Lower lobe of right lung (tissue), 2 donors: ENCODE measurements around the gene CA9. TPM values are rescaled to one million over a fixed set of nuclear protein-coding genes. Genes with fewer than 3 reads are reported as not detected.

Experiments
- ATAC-seq, 2 donors: fragments of 200-7000 bp; cut with Tn5 transposase; one replicate each; pipeline ENCODE4 v1.9.1; 2020 to 2022; ENCODE audit warnings: mild to moderate bottlenecking in 2 of 2, moderate library complexity in 2 of 2
- DNase-seq: peaks from one replicate; pipeline ENCODE4 v3.0.0-alpha.2; 2020
- H3K27ac ChIP-seq: fragments of 200-600 bp; one replicate; pipeline ENCODE4 v1.8.0; 2022
- H3K27me3 ChIP-seq: fragments of 200-600 bp; one replicate; pipeline ENCODE4 v1.8.0; 2022; ENCODE audit warnings: low read depth
- H3K36me3 ChIP-seq: fragments of 200-600 bp; one replicate; pipeline ENCODE4 v1.8.0; 2022; ENCODE audit warnings: mild to moderate bottlenecking
- H3K4me1 ChIP-seq: fragments of 200-600 bp; one replicate; pipeline ENCODE4 v1.8.0; 2022
- H3K4me3 ChIP-seq: fragments of 200-600 bp; one replicate; pipeline ENCODE4 v1.8.0; 2022; ENCODE audit warnings: mild to moderate bottlenecking
- H3K9me3 ChIP-seq: fragments of 200-600 bp; one replicate; pipeline ENCODE4 v1.8.0; 2022
- intact Hi-C: fragments of 100-400 bp; cut with DNase I; formaldehyde crosslinking; loops from one replicate; pipeline ENCODE4 v1.11.0; 2022
- total RNA-seq: library from RNA; stranded (reverse); fragmentation: NEBNext Ultra II Directional; extraction: Animal tissue kit (Norgen Biotek cat#: 25700); gene quantifications from one replicate; pipeline ENCODE4 v1.2.1, GENCODE V29; 2021
- TF ChIP-seq, protein P1 (sequence below): fragments of 200-600 bp; IDR thresholded peaks from one replicate; pipeline ENCODE4 v1.8.0; 2022; ENCODE audit warnings: antibody characterized with exemption, mild to moderate bottlenecking
- donor health status: DM: no; HTN: yes; CAD: no; lungs with severe emphysema.

CA9 gene
- total RNA-seq, 1 donor from 2014 or later = not detected

DNA sequence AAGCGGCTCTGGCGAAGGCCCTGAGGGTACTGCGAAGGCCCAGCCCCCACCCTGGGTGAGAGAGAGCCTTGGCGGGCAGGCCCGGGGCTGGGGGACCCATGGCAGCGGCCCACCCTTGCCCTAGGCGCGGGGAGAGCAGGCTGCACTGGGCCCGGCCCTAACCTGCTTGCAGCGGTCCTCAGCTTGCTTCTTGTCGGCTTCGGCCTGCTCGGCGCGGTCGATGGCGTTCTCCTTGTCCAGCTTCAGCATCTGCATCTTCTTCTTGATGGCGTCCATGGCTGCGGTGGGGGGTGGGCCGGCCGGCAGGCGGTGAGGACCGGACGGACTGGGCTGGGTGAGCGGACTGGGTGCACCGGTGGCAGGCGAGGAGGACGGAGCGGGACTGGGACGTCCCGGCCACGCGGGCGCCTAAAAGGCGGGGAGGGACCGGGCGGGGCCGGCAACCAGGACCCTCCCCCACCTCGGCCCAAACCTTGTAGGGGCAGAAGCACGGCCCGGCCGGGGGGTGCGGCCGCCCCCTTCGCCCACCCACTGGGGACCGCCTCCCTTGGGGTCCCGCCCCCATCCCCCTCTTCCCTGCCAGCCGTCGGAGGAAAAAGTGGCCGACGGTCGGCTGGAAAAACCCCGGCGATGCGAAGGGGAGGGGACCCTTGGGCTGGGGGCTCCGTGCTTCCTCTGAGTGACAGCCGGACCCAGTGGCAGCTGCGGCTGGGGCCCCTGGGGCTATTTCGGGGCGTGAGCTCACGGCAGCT is 16.0 kb downstream of the CA9 start, which contains the start of gene TPM2:
TSS of gene TPM2 (minus strand) at position 384 of the 752 bp plus-strand sequence. CDS start at position 276, 108 bp downstream.
- Histone ChIP-seq H3K4me3 (peak within 1 kb of the TSS; percentile 73), H3K27me3 (no peaks in the 10 kb centered on the region), H3K27ac (peak within 1 kb of the TSS; percentile 80), H3K36me3 (peaks cover 10% of the 10 kb centered on the region), H3K9me3 (no peaks in the 10 kb centered on the region), H3K4me1 (peaks cover 13% of the 10 kb centered on the region)
- TF ChIP-seq, protein P1, sequence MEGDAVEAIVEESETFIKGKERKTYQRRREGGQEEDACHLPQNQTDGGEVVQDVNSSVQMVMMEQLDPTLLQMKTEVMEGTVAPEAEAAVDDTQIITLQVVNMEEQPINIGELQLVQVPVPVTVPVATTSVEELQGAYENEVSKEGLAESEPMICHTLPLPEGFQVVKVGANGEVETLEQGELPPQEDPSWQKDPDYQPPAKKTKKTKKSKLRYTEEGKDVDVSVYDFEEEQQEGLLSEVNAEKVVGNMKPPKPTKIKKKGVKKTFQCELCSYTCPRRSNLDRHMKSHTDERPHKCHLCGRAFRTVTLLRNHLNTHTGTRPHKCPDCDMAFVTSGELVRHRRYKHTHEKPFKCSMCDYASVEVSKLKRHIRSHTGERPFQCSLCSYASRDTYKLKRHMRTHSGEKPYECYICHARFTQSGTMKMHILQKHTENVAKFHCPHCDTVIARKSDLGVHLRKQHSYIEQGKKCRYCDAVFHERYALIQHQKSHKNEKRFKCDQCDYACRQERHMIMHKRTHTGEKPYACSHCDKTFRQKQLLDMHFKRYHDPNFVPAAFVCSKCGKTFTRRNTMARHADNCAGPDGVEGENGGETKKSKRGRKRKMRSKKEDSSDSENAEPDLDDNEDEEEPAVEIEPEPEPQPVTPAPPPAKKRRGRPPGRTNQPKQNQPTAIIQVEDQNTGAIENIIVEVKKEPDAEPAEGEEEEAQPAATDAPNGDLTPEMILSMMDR = no peak
- ATAC-seq = peak; percentile 57 to 69
- intact Hi-C loops = no loop called here
- peak; percentile 56 for DNase-seq

DNA sequence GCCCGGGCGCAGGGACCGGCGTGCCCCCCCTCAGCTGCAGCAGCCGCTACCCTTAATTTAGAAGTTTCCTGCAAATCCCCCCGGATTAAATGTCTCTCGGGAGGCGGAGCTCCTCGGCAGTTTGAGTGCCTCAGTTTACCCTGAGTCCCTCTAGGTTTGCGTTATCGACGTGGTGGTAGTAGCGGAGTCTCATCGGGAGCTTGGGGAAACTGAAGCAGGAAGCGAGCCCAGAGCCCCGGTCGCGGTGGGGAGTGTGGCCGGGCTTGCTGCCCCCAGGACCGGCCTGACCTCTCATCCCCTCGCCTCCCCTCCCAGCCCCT is 16.5 kb downstream of the CA9 start:
- ATAC-seq = no peak

DNA sequence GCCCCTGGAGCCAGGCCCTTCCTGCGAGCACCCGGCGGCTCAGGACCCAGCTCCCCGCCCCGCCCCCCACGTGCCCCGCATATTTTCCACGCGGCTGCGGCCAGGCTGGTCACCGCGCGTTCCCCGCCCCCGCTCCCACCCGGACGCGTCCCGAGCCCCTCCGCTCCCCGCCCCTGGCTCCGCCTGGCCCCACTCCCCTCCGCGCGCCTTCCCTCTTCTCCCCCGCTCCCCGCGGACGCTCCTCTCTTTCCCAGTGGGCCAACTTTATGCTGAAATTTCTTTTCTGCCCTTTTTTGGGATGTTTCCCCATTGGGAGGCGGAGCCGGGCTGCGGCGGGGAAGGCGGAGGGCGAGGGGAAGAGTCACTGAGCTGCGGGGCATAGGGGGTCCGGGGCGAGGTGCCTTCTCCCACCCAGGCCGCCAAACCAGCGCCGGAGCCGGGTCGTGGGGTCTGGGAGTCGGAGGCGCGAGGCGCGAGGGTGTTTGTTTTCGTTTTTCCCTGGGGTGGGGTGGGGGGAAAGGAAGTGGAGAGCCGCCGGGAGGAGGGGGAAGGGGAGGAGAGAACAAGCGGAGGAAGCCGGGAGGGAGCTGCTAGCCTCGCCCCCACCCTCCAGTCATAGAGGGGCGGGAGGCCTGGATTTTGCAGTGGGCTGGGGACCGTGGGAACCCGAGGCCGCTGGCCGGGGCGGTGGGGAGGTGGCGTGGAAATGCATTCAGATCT is 17.0 kb downstream of the CA9 start:
- DNase-seq = peak; percentile 77
- Histone ChIP-seq H3K4me3 (peak overlapping the region; percentile 73), H3K9me3 (no peaks in the 10 kb centered on the region), H3K36me3 (peaks cover 2% of the 10 kb centered on the region), H3K4me1 (peaks cover 16% of the 10 kb centered on the region), H3K27ac (peak overlapping the region; percentile 80), H3K27me3 (no peaks in the 10 kb centered on the region)
- intact Hi-C loops = no loop called here
- TF ChIP-seq, protein P1 = no peak
- ATAC-seq = peak; percentile 79

More for the DNA sequence above, 16.5 kb downstream of the CA9 start:
- DNase-seq = no peak
- intact Hi-C loops = no loop called here
- Histone ChIP-seq H3K9me3 (no peaks in the 10 kb centered on the region), H3K4me1 (peaks cover 13% of the 10 kb centered on the region), H3K4me3 (peak overlapping the region; percentile 73), H3K36me3 (peaks cover 5% of the 10 kb centered on the region), H3K27ac (peak overlapping the region; percentile 80), H3K27me3 (no peaks in the 10 kb centered on the region)
- TF ChIP-seq, protein P1 = no peak

DNA sequence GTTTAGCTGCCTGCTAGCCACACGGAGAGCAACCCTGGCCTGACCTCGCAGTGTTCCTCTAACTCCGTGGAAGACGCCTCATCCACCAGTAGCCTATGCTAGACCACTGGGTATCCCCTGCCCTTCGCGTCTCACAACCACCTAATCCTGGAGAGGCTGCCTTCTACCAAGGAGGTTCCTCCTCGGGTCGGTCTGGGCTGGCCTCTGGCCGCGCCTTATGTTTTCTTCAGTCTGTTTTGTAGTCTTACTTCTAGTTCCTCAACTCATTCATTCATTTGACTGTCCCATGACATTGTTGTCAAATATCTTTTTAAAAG is 17.6 kb downstream of the CA9 start:
- intact Hi-C loops = no loop called here
- no peaks in the 10 kb centered on the region for H3K9me3 ChIP-seq
- peak overlapping the region; percentile 80 for H3K27ac ChIP-seq
- peaks cover 7% of the 10 kb centered on the region for H3K36me3 ChIP-seq
- ATAC-seq (peak in 1 of 2 donors; percentile 46), DNase-seq (no peak)
- H3K27me3 ChIP-seq = no peaks in the 10 kb centered on the region
- peaks cover 19% of the 10 kb centered on the region for H3K4me1 ChIP-seq
- TF ChIP-seq, protein P1 = no peak
- H3K4me3 ChIP-seq = peak overlapping the region; percentile 73

DNA sequence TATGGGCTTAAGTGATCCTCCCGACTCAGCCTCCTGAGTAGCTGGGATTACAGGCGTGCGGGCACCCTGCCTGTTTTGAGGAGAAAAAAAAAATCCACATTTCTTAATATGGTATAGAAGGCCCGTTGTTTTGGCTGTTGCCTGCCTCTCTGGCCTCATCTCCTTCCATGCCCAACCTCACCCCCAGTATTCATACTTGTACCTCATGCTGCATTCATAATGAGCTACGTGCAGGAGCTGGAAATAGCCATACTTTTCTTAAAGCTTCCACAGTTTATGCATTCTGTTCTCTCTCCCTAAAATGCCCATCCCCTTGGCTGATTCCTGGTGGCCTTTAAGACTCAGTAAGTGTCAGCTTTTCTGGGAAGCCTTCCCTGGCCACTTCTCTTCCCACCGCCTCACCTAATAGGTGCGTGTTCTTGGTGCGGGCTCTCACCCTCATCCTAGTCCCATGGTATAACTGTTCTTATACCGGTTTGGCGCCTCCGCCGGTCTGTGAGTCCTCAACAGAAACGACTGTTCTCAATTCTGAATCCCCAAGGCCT is 18.1 kb downstream of the CA9 start:
- H3K4me1 ChIP-seq = peaks cover 25% of the 10 kb centered on the region
- no peaks in the 10 kb centered on the region for H3K9me3 ChIP-seq
- intact Hi-C loops = no loop called here
- peak overlapping the region; percentile 73 for H3K4me3 ChIP-seq
- DNase-seq (no peak), ATAC-seq (no peak)
- TF ChIP-seq, protein P1 = no peak
- peak overlapping the region; percentile 80 for H3K27ac ChIP-seq
- peaks cover 13% of the 10 kb centered on the region for H3K36me3 ChIP-seq
- H3K27me3 ChIP-seq = no peaks in the 10 kb centered on the region
